Keratinocyte (primary cell): ENCODE measurements around the gene TFRC. TPM values are rescaled to one million over a fixed set of nuclear protein-coding genes. Genes with fewer than 3 reads are reported as not detected.

Source experiments
- DNase-seq: peaks from one replicate; pipeline ENCODE4 v3.0.0-alpha.2; 2011; ENCODE audit warnings: low read depth, missing footprints, low spot score
- FAIRE-seq: peaks from 2 replicates; lab custom pipeline; 2011; peaks lifted over from hg19 to GRCh38; lab: Jason Lieb, UNC
- H2AFZ ChIP-seq: 2 replicates; pipeline ENCODE4 v1.6.0; 2012; ENCODE audit warnings: low read length, control low read depth, inconsistent platforms; ENCODE audit not compliant: control insufficient read depth
- H3K27ac ChIP-seq: 2 replicates; pipeline ENCODE4 v1.5.1; 2011; ENCODE audit warnings: low read length; ENCODE audit not compliant: control insufficient read depth, insufficient read depth
- H3K27me3 ChIP-seq: 3 replicates; pipeline ENCODE4 v1.6.0; 2011; ENCODE audit warnings: low read length; ENCODE audit not compliant: control insufficient read depth, insufficient read depth; ENCODE audit errors: extremely low read depth
- H3K36me3 ChIP-seq, 2 experiments: 2 replicates in 1 of 2; 3 replicates in 1 of 2; pipeline ENCODE4 v1.5.1; 2011; ENCODE audit warnings: low read length in 2 of 2, mild to moderate bottlenecking in 1 of 2; ENCODE audit not compliant: control insufficient read depth in 2 of 2, insufficient read depth in 2 of 2; ENCODE audit errors: extremely low read depth in 1 of 2
- H3K4me1 ChIP-seq: 3 replicates; pipeline ENCODE4 v1.5.1; 2011; ENCODE audit warnings: low read length; ENCODE audit not compliant: control insufficient read depth, insufficient read depth; ENCODE audit errors: extremely low read depth
- H3K4me2 ChIP-seq: 3 replicates; pipeline ENCODE4 v1.6.0; 2011; ENCODE audit warnings: low read depth, low read length; ENCODE audit not compliant: control insufficient read depth, insufficient read depth; ENCODE audit errors: extremely low read depth
- H3K4me3 ChIP-seq, 3 experiments: fragments of 200-600 bp in 1 of 3; sonication (generic) in 1 of 3; 2 replicates in 2 of 3; 3 replicates in 1 of 3; pipeline ENCODE4 v1.5.1; 2011 to 2016; ENCODE audit warnings: low read length in 3 of 3, mild to moderate bottlenecking in 3 of 3, control low read depth in 2 of 3, inconsistent platforms in 1 of 3, low read depth in 1 of 3, mixed read lengths in 1 of 3, mixed run types in 1 of 3, moderate library complexity in 1 of 3; ENCODE audit not compliant: control insufficient read depth in 2 of 3, insufficient read depth in 2 of 3; ENCODE audit errors: extremely low read depth in 1 of 3
- H3K79me2 ChIP-seq: 2 replicates; pipeline ENCODE4 v1.6.0; 2012; ENCODE audit warnings: low read length; ENCODE audit not compliant: control insufficient read depth, insufficient read depth
- H3K9ac ChIP-seq: 3 replicates; pipeline ENCODE4 v1.6.0; 2011; ENCODE audit warnings: low read length; ENCODE audit not compliant: control insufficient read depth, insufficient read depth; ENCODE audit errors: extremely low read depth
- H3K9me1 ChIP-seq: 3 replicates; pipeline ENCODE4 v1.6.0; 2011; ENCODE audit warnings: low read length; ENCODE audit not compliant: control insufficient read depth, insufficient read depth; ENCODE audit errors: extremely low read depth
- H3K9me3 ChIP-seq: 2 replicates; pipeline ENCODE4 v1.5.1; 2012; ENCODE audit warnings: low read depth, low read length; ENCODE audit not compliant: control insufficient read depth
- H4K20me1 ChIP-seq: 3 replicates; pipeline ENCODE4 v1.6.0; 2011; ENCODE audit warnings: low read length; ENCODE audit not compliant: control insufficient read depth, insufficient read depth; ENCODE audit errors: extremely low read depth
- CTCF ChIP-seq, 3 experiments: IDR thresholded peaks in 1 of 3; conservative IDR thresholded peaks in 1 of 3; optimal IDR thresholded peaks in 1 of 3; 2 replicates in 2 of 3; 3 replicates in 1 of 3; pipeline versions ENCODE3 to v1.5.1; 2011; ENCODE audit warnings: low read length in 3 of 3, mild to moderate bottlenecking in 3 of 3, moderate library complexity in 2 of 3, control low read depth in 1 of 3, inconsistent platforms in 1 of 3; ENCODE audit not compliant: insufficient read depth in 2 of 3; ENCODE audit errors: extremely low read depth in 1 of 3
- EZH2 ChIP-seq: IDR thresholded peaks from one replicate; pipeline ENCODE4 v1.6.1; 2012; ENCODE audit warnings: inconsistent platforms, mild to moderate bottlenecking, low read length, moderate library complexity
- dilution Hi-C: fragments of 300-500 bp; cut with MboI; formaldehyde crosslinking; loops from one replicate; pipeline ENCODE4 v1.7.0; 2020; ENCODE audit warnings: low sequenced_read_pairs; ENCODE audit not compliant: extremely low pct_ligation_motif_present
- polyA plus RNA-seq, 5 experiments: library from polyadenylated mRNA; depleted of rRNA in 3 of 5; stranded (reverse) in 3 of 5; stranded (forward) in 1 of 5; unstranded in 1 of 5; fragments of >200 nt; gene quantifications; 1 replicate in 1 of 5; 2 replicates in 3 of 5; 3 replicates in 1 of 5; pipeline versions ENCODE4 v1.2.1 to v1.2.3, GENCODE V29; 2011 to 2012; ENCODE audit warnings: missing spikeins in 2 of 5, low read depth in 1 of 5, low replicate concordance in 1 of 5

The TFRC gene
- polyA plus RNA-seq, 1 donor (not counting 4 experiments of a cell fraction or from before 2014, with no cell fraction given): 109 TPM

GRCh38 chr3:196047391-196048030 is 34.4 kb downstream of the TFRC start:
- Histone ChIP-seq H3K27me3 (no peaks in the 10 kb centered on the region), H3K36me3 (peaks cover 16 to 26% of the 10 kb centered on the region in 2 experiments), H3K9ac (no peak overlapping the region), H2AFZ (no peak overlapping the region), H3K79me2 (no peaks in the 10 kb centered on the region), H3K9me1 (no peaks in the 10 kb centered on the region), H3K4me1 (no peaks in the 10 kb centered on the region), H3K9me3 (no peaks in the 10 kb centered on the region), H3K27ac (no peak overlapping the region), H4K20me1 (no peaks in the 10 kb centered on the region), H3K4me3 (no peak overlapping the region), H3K4me2 (no peak overlapping the region)
- dilution Hi-C loops: no loop called here
- TF ChIP-seq EZH2 (no peak), CTCF (optimal IDR thresholded peaks at IDR 0.05 in 1 of 3, IDR thresholded peaks at IDR 0.05 in 1 of 3, conservative IDR thresholded peaks at IDR 0.05 in 1 of 3; ENCODE audit: extremely low read depth in 1 of 3, insufficient read depth in 2 of 3, low read length in 3 of 3) (no peak)
- FAIRE-seq (no peak), DNase-seq (no peak)

GRCh38 chr3:196044513-196044912 is 37.4 kb downstream of the TFRC start:
- no peak overlapping the region for H3K4me2 ChIP-seq
- dilution Hi-C loops: no loop called here

More at GRCh38 chr3:196044513-196044912, 37.4 kb downstream of the TFRC start:
- no peak overlapping the region for H3K27ac ChIP-seq
- FAIRE-seq (no peak), DNase-seq (no peak)
- H2AFZ ChIP-seq: no peak overlapping the region
- H3K4me3 ChIP-seq: no peak overlapping the region
- no peaks in the 10 kb centered on the region for H4K20me1 ChIP-seq
- H3K36me3 ChIP-seq: peaks cover 3 to 4% of the 10 kb centered on the region in 2 experiments
- H3K79me2 ChIP-seq: no peaks in the 10 kb centered on the region
- H3K4me1 ChIP-seq: no peaks in the 10 kb centered on the region
- no peak overlapping the region for H3K9ac ChIP-seq
- TF ChIP-seq CTCF (optimal IDR thresholded peaks at IDR 0.05 in 1 of 3, IDR thresholded peaks at IDR 0.05 in 1 of 3, conservative IDR thresholded peaks at IDR 0.05 in 1 of 3; ENCODE audit: extremely low read depth in 1 of 3, insufficient read depth in 2 of 3, low read length in 3 of 3) (no peak), EZH2 (no peak)
- H3K9me3 ChIP-seq: no peaks in the 10 kb centered on the region
- H3K9me1 ChIP-seq: no peaks in the 10 kb centered on the region
- no peaks in the 10 kb centered on the region for H3K27me3 ChIP-seq
